GM12892 (cell line): ENCODE measurements around the gene PTPRN2.

Source experiments
- POLR2A ChIP-seq: IDR thresholded peaks from 2 replicates; pipeline ENCODE4 v1.6.1; 2011; ENCODE audit warnings: low read depth, low read length, control low read depth
- POLR2AphosphoS5 ChIP-seq: IDR thresholded peaks from 2 replicates; pipeline ENCODE4 v1.6.1; 2011; ENCODE audit warnings: low read depth, low read length, control low read depth
- TAF1 ChIP-seq: IDR thresholded peaks from 2 replicates; pipeline ENCODE4 v1.6.1; 2011; ENCODE audit warnings: low read depth, mild to moderate bottlenecking, control low read depth, low read length, borderline replicate concordance

- no peak for TF ChIP-seq POLR2A
- no peak for TF ChIP-seq POLR2AphosphoS5
- no peak for TF ChIP-seq TAF1
Observed at GRCh38 chr7:158166386-158167340, 421.0 kb downstream of the PTPRN2 start.
